Esophagus muscularis mucosa (tissue), 4 donors: Measurements from ENCODE around the gene NQO2. TPM values are rescaled to one million over a fixed set of nuclear protein-coding genes. Genes with fewer than 3 reads are reported as not detected.
"Not testable (repeated sequence)": the region's sequence is repeated elsewhere in the genome, so short reads cannot be mapped to it uniquely, and the experiment has no call there.

Experiments
- DNase-seq: peaks from one replicate; pipeline ENCODE4 v3.0.0-alpha.2; 2017; ENCODE audit errors: extremely low spot score
- H3K27ac ChIP-seq, 4 donors: fragments of 200-600 bp; sonication (generic); replicated peaks in 1 of 4; 1 replicate in 3 of 4; 2 replicates in 1 of 4; pipeline ENCODE4 v1.5.1; 2016 to 2019; ENCODE audit warnings: mild to moderate bottlenecking in 1 of 4
- H3K27me3 ChIP-seq, 4 donors: fragments of 200-600 bp; sonication (generic); one replicate each; pipeline versions ENCODE4 v1.5.1 to v1.6.0; 2016 to 2019
- H3K36me3 ChIP-seq, 4 donors: fragments of 200-600 bp; sonication (generic); one replicate each; pipeline ENCODE4 v1.5.1; 2016 to 2019
- H3K4me1 ChIP-seq, 4 donors: fragments of 200-600 bp; sonication (generic); one replicate each; pipeline ENCODE4 v1.5.1; 2016 to 2019
- H3K4me3 ChIP-seq, 4 donors: fragments of 200-600 bp; sonication (generic); 1 replicate in 2 of 4; 2 replicates in 2 of 4; pipeline ENCODE4 v1.5.1; 2016 to 2019; ENCODE audit warnings: mild to moderate bottlenecking in 4 of 4, moderate library complexity in 1 of 4
- H3K9me3 ChIP-seq, 4 donors: fragments of 200-600 bp; sonication (generic); 1 replicate in 3 of 4; 2 replicates in 1 of 4; pipeline ENCODE4 v1.5.1; 2016 to 2019
- EP300 ChIP-seq: sonication (generic); formaldehyde crosslinking; IDR thresholded peaks from one replicate; pipeline ENCODE4 v1.6.1; 2017; ENCODE audit warnings: antibody characterized with exemption
- POLR2A ChIP-seq: fragments of 450-650 bp; IDR thresholded peaks from one replicate; pipeline ENCODE4 v1.6.1; 2017; ENCODE audit warnings: antibody characterized with exemption, moderate library complexity, mild to moderate bottlenecking, low read depth
- POLR2AphosphoS5 ChIP-seq, 2 donors: sonication (generic); formaldehyde crosslinking; IDR thresholded peaks; one replicate each; pipeline ENCODE4 v1.6.1; 2017; ENCODE audit warnings: antibody characterized with exemption in 2 of 2
- WGBS: methylation state at CpG from one replicate; pipeline ENCODE4 v1.1.5; 2018; 5-methylcytosine and 5-hydroxymethylcytosine counted together
- intact Hi-C: fragments of 100-400 bp; cut with DNase I; formaldehyde crosslinking; loops from one replicate; pipeline ENCODE4 v1.15.1; 2023
- total RNA-seq, 4 donors: library from RNA; depleted of rRNA; stranded (reverse); fragments of >200 nt; gene quantifications; one replicate each; pipeline versions ENCODE4 v1.1.0 to v1.2.1, GENCODE V29; 2016
- TF ChIP-seq, protein P1 (sequence below), 3 experiments: fragments of 200-600 bp in 2 of 3; fragments of 450-650 bp in 1 of 3; sonication (generic) in 2 of 3; IDR thresholded peaks; one replicate each; pipeline ENCODE4 v1.5.1; 2017 to 2019; ENCODE audit warnings: antibody characterized with exemption in 3 of 3, mild to moderate bottlenecking in 2 of 3, moderate library complexity in 1 of 3

The NQO2 gene
- total RNA-seq, 4 donors from 2014 or later = 22.9 to 31.3 (median 27.2) TPM

DNA sequence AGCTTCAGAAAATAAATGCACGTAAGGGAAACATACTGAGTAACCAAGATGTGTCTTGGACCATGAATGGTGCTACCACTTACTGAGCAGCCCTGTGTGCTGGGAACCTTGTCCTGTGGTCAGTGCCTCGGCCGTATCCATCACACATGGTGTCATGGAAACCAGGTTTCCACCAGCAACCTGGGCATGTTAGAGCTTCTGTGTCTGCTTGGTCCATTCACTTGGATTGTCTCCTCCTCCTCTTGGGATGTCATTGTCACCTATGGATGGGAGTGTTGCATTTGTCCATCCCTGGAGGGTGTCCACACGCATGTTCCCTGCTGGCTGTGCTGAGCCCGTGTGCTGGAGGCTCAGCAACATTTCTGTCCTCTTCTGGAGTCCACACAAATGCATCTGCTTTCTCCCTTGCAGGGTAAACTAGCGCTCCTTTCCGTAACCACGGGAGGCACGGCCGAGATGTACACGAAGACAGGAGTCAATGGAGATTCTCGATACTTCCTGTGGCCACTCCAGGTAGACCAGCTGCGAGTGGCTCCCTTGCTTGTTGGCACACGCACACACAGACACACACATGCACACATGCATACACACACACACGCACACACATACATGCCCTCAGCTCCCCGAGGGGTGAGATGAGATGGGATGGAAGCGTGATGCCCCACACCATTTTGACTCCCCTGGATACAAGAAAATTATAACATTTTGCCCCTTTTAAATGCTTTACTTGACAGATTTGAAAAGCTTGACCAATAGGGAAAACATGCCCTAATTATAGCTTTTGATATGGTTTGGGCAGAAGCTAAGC is 17.0 kb downstream of the NQO2 start:
- intact Hi-C loops = no loop called here
- peaks cover 14 to 91% (median 72%) of the 10 kb centered on the region in 4 donors for H3K36me3 ChIP-seq
- no peaks in the 10 kb centered on the region for H3K27me3 ChIP-seq
- TF ChIP-seq EP300 (no peak), POLR2A (no peak), POLR2AphosphoS5 (IDR thresholded peaks at IDR 0.05) (no peak)
- TF ChIP-seq, protein P1, sequence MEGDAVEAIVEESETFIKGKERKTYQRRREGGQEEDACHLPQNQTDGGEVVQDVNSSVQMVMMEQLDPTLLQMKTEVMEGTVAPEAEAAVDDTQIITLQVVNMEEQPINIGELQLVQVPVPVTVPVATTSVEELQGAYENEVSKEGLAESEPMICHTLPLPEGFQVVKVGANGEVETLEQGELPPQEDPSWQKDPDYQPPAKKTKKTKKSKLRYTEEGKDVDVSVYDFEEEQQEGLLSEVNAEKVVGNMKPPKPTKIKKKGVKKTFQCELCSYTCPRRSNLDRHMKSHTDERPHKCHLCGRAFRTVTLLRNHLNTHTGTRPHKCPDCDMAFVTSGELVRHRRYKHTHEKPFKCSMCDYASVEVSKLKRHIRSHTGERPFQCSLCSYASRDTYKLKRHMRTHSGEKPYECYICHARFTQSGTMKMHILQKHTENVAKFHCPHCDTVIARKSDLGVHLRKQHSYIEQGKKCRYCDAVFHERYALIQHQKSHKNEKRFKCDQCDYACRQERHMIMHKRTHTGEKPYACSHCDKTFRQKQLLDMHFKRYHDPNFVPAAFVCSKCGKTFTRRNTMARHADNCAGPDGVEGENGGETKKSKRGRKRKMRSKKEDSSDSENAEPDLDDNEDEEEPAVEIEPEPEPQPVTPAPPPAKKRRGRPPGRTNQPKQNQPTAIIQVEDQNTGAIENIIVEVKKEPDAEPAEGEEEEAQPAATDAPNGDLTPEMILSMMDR (IDR thresholded peaks at IDR 0.05) = no peak
- H3K4me1 ChIP-seq = peaks cover 0 to 3% (median under 1%) of the 10 kb centered on the region in 4 donors
- H3K9me3 ChIP-seq = peaks cover 0 to 4% (median 2%) of the 10 kb centered on the region in 4 donors
- WGBS = 93% methylated on average over 17 of the region's 17 CpGs
- no peak overlapping the region for H3K27ac ChIP-seq
- no peak for DNase-seq
- H3K4me3 ChIP-seq = no peak overlapping the region

DNA sequence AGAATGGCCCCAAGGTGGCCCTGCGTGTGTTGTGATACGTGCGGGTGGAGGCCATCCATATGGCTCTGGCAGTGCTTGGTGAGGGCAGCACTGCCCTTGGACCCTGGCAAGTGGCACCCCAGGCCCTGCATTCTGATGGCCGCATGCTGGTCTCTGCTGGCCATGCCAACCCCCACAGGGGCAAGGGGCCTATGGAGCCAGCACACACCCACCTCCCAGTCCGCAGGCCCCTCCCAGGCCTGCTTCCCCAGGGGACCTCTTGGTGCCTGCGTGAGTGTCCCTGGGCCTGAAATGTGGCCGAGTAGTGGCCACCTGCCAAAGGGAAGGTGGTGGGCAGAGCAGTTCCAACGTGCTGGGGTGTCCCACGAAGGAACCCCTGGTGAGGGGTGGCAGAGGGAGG is 17.6 kb downstream of the NQO2 start:
- TF ChIP-seq, protein P1 (IDR thresholded peaks at IDR 0.05) = no peak
- no peak for TF ChIP-seq POLR2A
- TF ChIP-seq EP300 = no peak
- no peak for TF ChIP-seq POLR2AphosphoS5 (IDR thresholded peaks at IDR 0.05)
- no peak for DNase-seq
- peaks cover 2 to 9% (median 5%) of the 10 kb centered on the region in 4 donors for H3K4me1 ChIP-seq
- H3K27me3 ChIP-seq = no peaks in the 10 kb centered on the region
- peaks cover 0 to 1% (median 0%) of the 10 kb centered on the region in 4 donors for H3K9me3 ChIP-seq
- intact Hi-C loops = no loop called here
- H3K27ac ChIP-seq = no peak overlapping the region
- H3K36me3 ChIP-seq = peaks cover 14 to 85% (median 66%) of the 10 kb centered on the region in 4 donors
- no peak overlapping the region for H3K4me3 ChIP-seq
- WGBS = 86% methylated on average over 4 of the region's 9 CpGs

DNA sequence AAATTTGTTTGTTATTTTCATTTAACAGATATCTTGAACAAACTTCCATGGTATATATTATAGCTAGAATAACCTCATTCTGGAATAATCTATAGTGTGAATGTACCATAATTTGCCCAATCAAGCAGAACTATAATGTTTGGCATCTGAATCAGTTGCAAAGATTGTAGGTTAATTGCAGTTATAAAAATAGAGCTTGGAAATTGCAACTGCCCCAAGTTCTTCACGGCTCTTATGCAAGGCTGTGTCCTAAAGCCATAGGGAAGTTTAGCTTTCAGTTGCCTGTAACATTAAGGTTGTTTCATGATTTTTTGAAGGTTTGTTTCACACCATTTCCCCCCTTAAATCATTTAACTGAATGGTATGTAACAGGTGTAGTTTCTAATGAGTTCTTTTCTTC is 19.4 kb downstream of the NQO2 start:
- H3K27me3 ChIP-seq = no peaks in the 10 kb centered on the region
- intact Hi-C loops = no loop called here

GRCh38 chr6:3019749-3020320 is 20.1 kb downstream of the NQO2 start:
- DNase-seq = no peak
- WGBS = 94% methylated on average over 6 of the region's 6 CpGs
- no peaks in the 10 kb centered on the region for H3K27me3 ChIP-seq

More for the DNA sequence above, 19.4 kb downstream of the NQO2 start:
- 89% methylated on average over 1 of the region's 1 CpG for WGBS
- Histone ChIP-seq H3K9me3 (no peaks in the 10 kb centered on the region), H3K4me3 (no peak overlapping the region), H3K27ac (no peak overlapping the region), H3K4me1 (peaks cover 3 to 25% (median 20%) of the 10 kb centered on the region in 4 donors), H3K36me3 (peaks cover 14 to 70% (median 51%) of the 10 kb centered on the region in 4 donors)
- TF ChIP-seq EP300 (no peak), POLR2AphosphoS5 (IDR thresholded peaks at IDR 0.05) (no peak), POLR2A (no peak)
- TF ChIP-seq, protein P1 (IDR thresholded peaks at IDR 0.05) = no peak
- no peak for DNase-seq

GRCh38 chr6:3020976-3021598 is 21.4 kb downstream of the NQO2 start:
- DNase-seq, intact Hi-C loops, H3K27me3 ChIP-seq, H3K4me3 ChIP-seq, H3K27ac ChIP-seq, H3K9me3 ChIP-seq: not testable (repeated sequence)
- Histone ChIP-seq H3K4me1 (peaks cover 14 to 45% (median 36%) of the 10 kb centered on the region in 4 donors), H3K36me3 (peaks cover 10 to 49% (median 34%) of the 10 kb centered on the region in 4 donors)
- 91% methylated on average over 2 of the region's 2 CpGs for WGBS

More at GRCh38 chr6:3019749-3020320, 20.1 kb downstream of the NQO2 start:
- Histone ChIP-seq H3K4me3 (no peak overlapping the region), H3K27ac (no peak overlapping the region), H3K4me1 (peaks cover 9 to 33% (median 27%) of the 10 kb centered on the region in 4 donors), H3K36me3 (peaks cover 14 to 62% (median 45%) of the 10 kb centered on the region in 4 donors), H3K9me3 (no peaks in the 10 kb centered on the region)
- intact Hi-C loops = no loop called here
- no peak for TF ChIP-seq POLR2A
- no peak for TF ChIP-seq POLR2AphosphoS5 (IDR thresholded peaks at IDR 0.05)
- TF ChIP-seq EP300 = no peak
- TF ChIP-seq, protein P1 (IDR thresholded peaks at IDR 0.05) = no peak
